Stimulated activated CD8-positive, alpha-beta memory T cell treated with anti-CD3 and anti-CD28 coated beads, Interleukin-4, amount 100 ng/mL, for 1 hour (primary cell): Measurements from ENCODE around the gene RAMP3.

Experiments
- DNase-seq, 2 donors: peaks; one replicate each; pipeline ENCODE4 v3.0.0-alpha.2; 2020; ENCODE audit warnings: low read depth in 2 of 2, low spot score in 1 of 2

RAMP3 gene

DNA sequence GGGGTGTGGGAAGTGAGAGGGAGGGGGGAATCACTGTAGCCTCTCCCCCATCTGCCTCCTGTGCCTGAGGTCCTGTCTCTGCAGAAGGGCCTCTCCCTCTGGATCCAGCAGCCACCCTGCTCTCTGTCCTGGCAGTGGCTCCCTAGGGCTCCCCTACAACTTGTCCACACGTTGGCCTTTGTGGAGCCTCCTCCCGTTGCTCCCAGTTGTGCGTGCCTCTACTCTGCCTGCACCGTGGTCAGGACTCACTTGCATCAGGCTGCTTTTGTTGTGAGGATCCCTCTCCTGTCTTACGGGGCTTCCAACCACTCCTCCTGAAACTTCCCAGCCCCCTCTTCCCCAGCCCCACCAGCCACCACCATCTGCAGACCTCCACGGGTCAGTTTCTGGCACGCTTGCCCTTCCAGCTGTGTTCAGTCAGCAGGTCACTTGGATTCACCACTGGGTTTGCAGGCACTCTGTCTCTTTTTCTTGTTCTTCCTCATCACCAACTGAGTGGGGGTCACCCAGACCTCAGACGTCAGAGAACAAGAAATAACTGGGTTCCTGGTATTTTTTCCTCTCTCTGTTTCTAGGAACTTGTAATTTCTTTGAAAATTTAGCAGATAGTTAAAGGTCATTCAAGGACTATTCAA lies 62.3 kb downstream of the RAMP3 start:
- no peak for DNase-seq

DNA sequence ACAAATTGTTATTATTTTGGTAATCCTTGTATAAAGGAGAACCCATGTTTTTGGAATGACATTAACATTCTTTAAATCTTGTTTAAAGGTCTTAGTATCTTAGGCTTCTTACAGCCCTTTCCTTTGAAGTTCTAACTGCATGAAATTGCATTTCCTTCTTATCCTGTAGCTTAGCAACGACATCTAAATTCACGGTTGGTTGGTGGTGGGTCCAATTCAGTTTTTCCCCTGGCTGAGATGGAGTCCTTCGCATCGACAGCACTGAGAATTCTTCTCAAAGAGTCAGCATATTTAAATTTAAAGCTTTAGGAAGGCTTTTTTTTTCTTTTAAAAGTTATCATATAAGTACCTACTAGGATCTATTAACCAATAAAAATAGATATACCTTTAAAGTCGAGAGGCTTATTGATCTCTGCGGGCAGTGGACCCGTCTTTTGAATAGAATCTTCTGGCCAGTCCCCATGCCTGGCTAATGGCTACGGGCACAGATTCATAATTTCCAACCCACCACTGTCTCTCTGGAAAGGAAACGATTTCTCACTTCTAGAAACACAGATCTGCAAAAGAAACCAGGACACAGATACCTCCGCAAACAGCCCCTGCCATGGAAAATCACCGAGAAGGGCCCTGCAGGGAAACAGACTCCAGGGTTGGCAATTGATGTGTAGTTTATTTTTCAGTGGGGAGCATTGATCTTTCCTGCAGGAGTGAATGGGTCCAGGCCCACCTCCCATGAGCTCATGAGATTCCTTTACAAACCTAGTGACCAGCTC lies 63.4 kb downstream of the RAMP3 start:
- no peak for DNase-seq

DNA sequence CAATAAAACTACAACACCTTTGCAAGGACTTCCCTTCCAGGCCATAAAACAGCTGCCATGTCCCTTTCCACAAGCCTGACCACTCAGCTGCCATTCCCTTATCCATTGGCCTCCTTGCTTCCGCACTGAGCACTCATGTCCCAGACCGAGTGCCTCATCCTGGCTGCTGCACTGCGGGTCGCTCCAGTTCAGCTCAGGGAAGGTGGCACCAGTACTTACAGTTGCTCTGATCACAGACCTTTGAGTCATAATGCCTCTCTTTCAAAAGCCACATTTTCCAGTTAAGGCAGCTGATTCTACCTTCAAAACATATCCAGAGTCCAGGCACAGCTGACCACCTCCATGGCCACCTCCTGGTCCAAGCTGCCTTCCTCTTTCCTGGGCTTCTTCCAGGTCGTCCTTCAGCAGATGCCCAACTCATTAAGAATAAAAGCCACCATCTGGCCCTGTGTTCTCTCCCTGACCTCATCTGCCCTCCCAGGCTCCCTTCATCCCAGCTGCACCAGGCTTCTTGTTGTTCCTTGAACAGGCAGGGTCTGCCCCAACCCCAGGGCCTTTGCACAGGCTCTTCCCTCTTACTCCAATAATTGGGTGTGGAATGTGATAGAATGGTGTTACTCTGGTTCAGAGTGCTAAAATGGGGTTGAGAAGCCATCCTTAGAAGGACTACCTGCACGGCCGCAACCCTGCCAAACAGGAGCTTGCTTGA lies 64.5 kb downstream of the RAMP3 start:
- no peak for DNase-seq

DNA sequence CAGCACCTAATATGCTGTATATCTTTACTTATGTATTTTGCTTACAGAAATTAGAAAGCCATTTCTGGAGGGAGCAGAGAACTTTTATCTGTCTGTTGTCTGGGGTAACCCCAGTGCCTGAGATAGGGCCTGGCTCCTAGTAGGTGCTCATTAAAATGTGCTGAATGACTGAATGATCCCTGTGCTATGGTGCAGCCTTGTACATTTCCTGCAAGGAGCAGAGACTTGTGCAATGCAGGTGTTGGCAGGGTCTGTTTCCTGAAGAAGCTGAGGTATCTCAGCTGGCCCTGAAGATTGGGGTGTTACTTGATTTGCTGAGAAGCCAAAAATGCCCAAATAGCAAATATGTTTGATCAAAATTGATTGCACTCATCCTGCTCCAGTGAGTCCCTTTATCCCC lies 65.5 kb downstream of the RAMP3 start:
- DNase-seq = no peak

DNA sequence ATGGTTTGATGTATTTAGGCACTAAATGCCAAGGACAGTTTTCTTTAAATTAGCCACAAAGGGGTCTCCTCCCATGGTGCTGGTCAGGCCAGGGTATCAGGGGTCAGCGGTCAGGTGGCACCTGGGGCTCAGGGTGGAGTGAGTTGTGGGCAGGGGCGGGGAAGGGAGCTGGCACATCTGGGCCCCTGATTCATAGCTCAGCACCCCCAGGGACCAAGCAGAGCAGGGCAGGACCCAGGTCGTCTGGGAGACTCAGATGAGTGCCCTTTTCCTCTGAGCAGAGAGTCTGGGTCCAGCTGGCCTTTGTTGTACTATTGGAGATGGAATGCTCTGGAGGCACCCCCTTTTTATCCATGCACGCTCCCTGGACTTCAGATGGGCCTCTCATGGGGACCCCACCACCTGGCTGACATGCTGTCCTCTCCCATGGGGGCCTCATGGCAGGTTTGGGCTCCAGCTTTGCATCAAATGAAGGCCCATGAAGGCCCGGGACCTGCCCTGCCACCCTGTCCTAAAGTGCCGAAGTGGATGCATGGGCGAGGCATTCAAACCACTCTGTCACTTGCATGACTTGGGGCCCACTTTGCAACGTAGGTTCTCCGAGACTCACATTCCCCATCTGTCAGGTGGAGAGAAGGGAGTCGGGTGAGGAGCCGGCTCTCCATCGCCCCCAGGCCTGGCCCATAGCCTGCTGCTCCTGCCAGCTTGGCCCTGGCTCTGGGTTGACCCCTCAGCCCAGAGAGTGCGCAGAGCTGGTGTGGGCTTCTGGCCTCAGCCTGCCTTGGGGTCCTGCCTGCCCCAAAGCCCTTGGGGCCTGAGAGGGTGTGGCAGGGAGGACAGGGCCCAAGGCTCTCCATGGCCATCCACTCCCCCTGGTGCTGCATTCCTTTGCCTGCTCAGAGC lies 66.4 kb downstream of the RAMP3 start:
- no peak for DNase-seq

DNA sequence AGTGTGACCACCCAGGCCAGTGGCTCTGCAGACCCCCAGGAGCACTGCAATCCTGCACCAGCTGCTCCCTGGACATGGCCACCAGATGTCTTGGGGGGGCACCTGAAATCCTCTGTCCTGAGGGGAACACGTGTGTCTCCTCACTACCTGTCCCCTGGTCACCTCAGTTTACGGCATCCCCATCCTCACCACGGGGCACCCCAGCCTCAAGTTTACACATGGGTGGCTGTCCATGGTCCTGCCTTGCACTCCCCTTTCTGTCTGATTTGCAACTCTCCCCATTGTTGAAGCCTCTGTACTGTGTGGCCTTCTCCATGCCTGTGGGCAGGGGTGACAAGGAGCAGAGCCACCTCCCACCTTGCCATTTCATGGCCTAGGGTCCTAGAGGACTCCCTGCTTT lies 67.2 kb downstream of the RAMP3 start:
- no peak for DNase-seq

DNA sequence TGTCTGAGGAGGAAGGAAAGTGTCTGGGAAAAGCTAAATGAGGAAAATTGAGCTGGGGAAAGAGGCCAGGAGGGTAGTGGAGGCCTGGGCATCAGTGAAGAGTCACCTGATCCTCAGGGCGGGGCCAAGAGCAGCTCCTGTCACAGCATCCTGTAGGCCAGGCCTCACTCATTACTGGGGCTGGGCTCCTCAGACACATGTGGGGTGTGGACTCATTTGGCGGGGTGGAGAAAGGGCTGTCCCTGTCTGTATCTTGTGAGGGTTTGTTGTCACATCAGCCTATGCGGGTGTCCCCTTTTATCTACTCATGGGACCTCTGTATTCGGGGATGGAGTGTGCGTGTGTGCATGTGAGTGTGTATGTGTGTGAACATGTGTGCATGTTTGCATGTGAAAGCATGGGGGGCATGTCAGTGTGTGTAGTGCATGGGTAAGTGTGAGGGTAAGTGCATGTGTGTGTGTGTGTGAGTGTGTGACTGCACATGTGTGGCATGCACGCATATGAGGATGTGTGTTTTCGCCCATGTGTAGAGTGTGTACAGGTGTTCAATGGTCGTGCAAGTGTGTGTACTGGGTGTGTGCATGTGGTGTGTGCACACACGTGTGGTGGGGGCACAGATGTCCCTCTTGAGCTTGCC lies 67.8 kb downstream of the RAMP3 start:
- DNase-seq = no peak

DNA sequence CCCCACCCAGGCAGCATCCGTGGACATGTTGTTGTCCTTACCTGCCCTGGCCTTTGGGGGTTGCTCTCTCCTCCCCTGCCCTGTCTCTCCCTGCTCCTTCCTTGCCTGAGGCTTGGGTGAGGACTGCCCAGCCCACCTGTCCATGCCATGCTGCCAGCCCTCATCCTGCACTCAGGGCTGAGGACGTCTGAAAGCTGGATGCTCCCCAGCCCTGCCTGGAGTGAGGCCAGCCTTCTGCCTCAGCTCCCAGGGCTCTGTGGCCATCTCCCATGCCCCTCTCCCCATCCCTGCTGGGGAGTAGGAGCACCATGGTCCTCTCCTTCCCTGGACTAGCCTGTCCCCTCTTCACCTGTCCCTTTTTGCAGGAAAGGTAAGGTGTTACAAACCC lies 68.4 kb downstream of the RAMP3 start:
- no peak for DNase-seq

DNA sequence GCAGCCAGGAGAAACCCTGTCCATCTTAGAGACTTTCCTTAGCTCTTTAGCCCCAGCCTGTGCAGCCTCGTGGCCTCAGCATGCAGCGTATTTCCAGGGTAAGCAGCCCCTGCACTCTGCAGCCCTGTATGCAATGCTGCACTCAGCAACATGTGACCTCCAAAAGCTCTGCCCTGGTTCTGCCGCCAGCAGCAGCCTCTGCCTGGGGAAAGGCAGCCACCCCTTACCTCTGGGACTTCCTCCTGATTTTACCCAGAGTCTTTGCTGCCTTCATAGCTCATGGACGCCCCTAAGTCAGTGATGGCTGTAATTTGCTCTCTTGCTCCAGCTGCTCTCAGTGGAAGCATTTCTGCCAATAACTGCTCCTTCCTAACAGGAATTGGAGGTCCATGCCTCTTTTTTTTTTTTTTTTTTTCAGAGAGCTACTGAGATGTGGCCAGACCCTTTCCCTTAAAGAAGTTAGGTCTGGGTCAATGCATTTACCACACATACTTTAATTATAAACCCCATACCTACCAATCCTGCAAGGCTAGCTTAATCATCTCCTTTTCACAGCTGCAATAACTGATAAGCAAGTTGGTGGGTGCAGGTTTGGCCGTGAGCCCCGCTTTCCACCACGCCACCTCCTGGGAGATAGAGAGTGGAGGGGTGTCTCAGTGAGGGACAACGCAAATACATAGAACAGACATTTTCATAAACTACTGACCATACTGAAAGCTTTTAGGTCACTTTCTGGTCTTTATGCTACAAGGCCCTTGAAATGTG lies 71.7 kb downstream of the RAMP3 start:
- DNase-seq = no peak

DNA sequence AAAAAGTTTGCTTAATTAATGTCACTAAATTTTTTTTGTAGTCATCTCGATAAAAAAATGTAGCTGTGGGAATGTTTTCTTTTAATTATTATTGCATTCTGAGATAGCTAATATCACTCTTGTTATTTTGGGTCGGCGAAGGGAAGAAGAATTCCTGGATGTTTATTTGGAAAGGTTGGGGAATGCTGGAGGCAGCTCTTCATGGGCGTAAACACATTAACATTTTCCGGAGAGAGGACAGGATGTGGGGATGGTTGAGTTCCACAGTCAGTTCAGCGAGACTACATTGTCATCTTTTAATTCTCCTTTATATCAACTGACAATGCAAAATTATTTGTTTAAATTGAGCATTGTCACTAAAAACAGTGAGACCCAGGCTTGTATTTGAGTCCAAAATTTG lies 72.5 kb downstream of the RAMP3 start:
- DNase-seq = no peak

DNA sequence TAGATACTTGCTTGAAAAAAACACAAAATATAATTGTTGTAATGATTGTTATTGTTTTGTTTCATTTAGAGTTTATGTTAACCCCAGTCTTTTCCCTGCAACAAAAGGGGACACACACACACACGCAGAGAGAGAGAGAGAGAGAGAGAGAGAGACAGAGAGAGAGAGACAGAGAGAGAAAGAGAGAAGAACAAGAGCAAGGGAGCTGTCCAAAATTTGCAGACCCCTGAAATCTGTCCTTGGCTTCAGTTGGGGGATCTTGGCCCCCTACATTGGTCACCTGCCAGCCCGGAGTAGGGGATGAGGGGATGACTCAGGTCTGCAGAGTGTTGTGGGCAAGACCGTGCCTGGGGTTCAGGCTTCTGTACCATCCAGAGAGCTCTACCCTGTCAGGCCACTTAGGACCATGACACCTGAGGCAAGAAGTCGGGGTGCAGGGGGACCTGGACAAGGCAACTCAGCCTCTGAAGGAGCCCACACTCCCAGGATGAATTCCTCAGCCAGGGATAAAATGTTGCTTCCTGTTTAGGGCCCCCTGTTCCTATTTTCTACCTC lies 73.1 kb downstream of the RAMP3 start:
- DNase-seq = no peak

DNA sequence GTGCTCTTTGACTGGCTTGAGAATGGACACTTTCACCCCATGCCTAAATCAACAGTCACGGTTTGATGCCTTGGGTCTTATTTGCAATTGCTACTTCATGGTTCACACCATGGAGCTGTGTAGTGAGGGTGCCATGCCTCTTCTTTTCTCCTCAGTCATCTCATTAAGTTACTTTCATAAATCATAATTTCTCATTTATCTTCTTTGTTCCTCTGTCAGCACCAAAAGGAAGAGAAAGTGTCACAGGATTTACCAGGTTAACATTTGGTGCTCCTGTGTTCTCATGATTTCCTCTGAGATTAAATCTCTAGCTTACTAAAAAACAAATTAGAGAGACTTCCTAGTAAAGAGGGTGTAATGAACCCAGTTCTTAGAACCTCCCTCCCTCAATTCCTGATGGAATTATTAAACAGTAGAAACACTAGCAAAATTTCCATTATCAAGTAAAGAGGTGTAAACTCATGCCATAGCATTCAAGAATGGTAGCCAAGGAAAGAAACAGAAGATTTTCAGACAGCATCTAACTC lies 75.7 kb downstream of the RAMP3 start:
- no peak for DNase-seq
